ENCODE measurements around the gene STK32C. TPM values are rescaled to one million over a fixed set of nuclear protein-coding genes. Genes with fewer than 3 reads are reported as not detected.
"Not testable (repeated sequence)": the region's sequence is repeated elsewhere in the genome, so short reads cannot be mapped to it uniquely, and the experiment has no call there.

Gene STK32C
- polyA plus RNA-seq, 4 donors: 11.2 to 17.3 (median 14.6) TPM

DNA sequence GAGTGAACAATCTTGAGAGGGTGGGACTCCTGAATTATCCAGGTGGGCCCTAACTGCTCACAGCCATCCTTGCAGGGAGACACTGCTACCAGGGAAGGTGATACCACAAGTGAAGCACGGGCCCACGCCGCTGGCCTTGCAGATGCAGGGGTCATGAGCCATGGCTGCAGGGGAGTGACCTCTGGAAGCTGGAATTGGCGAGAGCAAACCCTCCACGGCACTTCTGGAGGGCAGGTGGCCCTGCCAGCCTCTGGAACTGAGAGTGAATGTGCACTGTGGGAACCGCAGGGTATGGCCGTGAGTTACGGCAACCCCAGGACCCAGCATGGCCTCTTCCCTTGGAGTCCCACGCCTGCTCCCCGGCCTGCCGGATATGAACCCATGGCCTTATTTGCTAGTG is 37.5 kb downstream of the STK32C start:
- DNase-seq (ENCODE audit: low read depth in 4 of 4, low spot score in 2 of 4): no peak

DNA sequence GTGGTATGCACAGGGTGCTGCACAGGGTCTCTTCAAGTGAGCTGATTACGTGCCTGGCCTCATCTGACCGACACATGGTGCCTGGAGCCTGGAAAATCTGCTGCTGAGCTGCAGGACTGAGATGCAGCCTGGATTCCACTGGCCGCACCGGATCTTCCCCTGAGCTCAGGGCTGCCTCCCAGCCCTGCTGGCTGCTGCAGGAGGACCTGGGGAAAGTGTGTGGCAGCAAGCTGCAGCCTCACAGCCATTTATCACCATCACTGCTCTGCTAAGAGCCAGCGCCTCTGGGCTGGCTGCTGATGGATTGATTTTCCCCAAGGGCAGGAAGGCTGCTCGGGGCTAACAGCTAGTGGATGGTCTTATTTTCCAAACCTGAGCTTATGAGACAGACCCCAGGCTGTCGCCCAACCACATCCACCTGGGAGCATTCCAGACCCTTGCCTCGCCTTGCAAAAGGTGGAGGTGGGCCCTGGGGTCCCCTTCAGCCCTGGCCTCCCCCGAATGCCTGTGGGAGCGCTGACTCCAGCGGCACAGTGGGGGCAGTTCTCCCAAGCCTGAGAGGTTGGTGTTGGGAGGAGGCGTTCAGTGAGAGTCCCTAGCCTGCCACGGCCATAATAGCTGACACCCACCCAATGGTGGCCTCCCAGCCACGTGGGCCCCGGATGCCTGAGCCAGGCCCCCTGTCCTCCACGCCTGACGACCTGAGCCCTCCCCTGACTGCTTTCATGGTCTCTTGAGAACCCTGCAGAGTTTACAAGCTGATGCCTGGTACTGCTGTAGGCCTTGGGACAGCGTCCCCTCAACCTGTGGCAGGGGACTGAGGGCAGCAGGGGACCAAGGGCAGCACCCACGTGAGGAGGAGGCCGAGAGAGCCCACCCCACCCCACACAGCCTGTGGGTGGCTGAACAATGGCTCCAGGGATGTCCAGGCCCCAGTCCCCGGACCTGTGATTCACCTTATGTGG is 38.2 kb downstream of the STK32C start:
- no peak for DNase-seq (ENCODE audit: low read depth in 4 of 4, low spot score in 2 of 4)

DNA sequence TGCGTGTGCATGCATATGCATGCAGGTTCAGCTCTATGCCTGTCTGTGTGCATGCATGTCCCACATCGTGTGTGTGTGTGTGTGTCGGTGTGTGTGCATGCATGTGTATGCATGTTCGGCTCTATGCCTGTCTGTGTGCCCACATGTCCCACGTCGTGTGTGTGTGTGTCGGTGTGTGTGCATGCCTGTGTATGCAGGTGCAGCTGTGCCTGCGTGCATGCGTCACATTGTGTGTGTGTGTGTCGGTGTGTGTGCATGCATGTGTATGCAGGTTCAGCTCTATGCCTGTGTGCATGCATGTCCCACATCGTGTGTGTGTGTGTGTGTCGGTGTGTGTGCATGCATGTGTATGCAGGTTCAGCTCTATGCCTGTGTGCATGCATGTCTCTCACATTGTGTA is 39.8 kb downstream of the STK32C start:
- not testable (repeated sequence) for DNase-seq (ENCODE audit: low read depth in 4 of 4, low spot score in 2 of 4)

DNA sequence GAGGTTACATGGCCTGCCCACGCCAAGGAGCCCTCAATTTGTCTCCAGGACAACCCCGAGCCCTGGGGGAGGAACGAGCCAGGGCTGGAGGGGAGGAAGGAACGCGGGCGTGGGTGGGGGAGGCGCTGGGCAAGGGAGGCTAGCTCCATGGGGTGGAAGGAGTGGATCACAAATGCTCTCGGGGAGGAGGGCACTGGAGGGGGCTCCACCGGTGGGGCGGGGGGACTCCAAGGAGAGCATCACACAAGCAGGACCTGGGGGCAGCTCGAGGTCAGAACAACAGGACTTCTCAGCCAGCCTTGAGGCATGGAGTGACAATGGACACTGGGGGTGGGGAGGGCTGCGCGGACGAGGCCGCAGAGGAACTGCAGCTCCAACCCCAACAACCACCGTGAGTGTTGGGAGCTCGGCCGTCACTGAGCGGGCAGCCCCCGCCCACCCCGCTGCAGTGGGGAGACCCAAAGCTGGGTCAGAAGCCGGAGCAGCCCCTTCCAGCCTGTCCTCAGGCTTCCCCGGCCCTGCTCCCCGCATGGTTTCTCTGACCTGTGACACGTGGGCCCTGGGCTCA is 41.1 kb downstream of the STK32C start:
- DNase-seq (ENCODE audit: low read depth in 4 of 4, low spot score in 2 of 4): no peak

DNA sequence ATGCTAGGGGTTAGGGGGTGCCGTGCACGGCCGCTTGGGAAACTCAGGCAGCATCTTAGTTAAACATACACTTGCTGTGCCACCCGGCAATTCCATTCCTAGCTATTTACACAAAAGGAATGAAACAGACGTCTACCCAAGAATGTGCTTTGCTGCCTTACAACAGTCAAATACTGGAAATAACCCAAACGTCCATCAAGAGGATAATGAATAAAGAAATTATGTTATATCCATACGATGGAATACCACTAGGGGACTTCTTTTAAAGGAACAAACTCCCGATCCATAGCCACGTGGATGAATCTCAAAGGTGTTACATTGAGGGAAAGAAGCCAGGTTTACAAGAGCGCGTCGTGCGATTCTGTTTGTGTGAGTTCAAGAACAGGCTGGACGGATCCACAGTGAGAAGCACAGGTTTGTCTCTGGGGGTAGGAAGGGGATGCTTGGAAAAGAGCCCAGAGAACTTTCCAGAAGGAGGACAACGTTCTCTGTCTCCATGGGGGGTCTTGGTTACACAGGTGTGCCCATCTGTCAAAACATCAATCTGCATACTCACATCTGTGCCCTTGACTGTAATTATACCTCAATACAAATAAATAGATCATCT is 41.8 kb downstream of the STK32C start:
- DNase-seq (ENCODE audit: low read depth in 4 of 4, low spot score in 2 of 4): no peak

DNA sequence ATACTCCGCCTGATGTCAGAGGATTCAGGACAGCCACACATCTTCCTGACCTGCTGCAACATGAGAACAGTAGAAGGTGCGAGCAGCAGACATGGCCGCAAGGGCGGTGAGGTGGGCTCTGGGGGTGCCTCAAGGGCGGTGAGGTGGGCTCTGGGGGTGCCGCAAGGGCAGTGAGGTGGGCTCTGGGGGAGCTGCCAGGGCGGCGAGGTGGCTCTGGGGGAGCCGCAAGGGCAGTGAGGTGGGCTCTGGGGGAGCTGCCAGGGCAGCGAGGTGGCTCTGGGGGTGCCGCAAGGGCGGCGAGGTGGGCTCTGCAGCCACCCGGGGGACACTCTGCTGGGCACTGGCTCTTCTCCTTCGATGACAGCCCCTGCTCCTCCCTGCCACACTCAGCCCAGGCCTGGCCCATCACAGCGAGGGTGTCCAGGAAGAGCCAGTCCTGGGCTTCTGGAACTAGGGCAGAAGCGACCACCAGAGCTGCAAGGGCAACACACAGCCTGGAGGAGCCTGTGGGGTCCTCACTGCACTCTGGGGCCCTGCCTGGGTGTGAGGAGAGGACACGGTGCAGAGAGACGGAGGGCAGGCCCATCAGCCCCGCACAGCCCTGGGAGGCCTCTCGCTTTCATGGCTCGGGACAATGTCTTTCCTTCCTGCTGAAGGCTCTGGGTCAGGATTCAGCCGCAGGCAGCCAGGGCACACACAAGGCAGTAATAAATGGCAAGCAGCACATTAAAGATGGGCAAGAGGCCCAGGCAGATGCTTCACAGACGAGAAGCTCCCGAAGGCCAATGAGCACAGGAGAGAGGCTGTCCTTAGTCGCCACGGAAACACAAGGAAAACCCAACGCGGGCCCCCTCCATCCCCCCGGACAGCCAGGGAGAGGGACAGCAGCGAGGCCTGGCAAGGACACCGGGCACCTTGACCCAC is 42.5 kb downstream of the STK32C start:
- DNase-seq (ENCODE audit: low read depth in 4 of 4, low spot score in 2 of 4): no peak

DNA sequence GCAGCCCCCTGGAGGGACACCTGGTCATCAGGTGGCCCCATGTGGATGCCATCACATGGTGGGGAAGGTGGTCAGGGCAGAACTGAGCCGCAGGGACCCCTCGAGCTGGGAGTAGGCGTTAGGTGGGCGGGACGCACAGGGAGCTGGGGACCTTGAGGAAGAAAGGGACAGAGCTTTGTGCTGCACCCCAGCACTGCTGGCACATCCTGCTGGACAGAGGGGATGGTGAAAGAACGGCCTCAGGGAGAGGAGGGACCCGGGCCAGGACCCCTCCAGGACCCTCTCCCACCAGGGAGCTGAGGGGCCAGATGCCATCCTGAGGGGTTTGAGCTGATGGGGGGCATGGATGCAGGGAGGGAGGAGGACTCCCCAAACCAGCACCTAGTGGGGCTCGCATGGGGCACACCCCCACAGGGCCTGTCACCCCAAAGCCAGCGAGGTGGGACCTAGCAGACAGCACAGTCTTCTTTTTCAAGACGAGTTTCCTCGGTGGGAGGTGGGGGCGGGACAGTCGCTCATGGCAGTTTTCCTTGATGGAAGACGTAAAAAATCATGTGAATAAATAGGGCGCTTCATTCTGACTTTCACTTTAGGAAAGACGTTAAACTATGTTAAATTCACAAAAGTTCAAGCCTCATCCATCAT is 43.3 kb downstream of the STK32C start:
- no peak for DNase-seq (ENCODE audit: low read depth in 4 of 4, low spot score in 2 of 4)

DNA sequence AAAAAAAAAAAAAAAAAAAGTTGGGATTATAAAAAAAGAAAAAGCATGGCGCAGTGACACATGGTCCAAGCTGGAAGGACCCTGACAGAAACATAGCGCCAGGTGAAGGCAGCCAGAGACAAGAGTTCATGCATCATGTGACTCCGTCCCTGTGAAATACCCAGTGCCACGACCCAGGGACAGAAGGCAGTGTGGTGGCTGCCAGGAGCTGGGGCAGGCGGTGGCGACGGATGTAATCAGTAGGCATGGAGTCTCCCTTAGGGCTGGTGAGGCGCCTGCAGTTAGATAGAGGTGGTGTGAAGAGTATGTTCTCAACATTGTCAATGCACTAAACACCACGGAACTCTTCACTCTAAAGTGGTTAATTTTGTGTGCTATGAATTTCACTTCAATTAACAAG is 43.9 kb downstream of the STK32C start:
- DNase-seq (ENCODE audit: low read depth in 4 of 4, low spot score in 2 of 4): no peak

DNA sequence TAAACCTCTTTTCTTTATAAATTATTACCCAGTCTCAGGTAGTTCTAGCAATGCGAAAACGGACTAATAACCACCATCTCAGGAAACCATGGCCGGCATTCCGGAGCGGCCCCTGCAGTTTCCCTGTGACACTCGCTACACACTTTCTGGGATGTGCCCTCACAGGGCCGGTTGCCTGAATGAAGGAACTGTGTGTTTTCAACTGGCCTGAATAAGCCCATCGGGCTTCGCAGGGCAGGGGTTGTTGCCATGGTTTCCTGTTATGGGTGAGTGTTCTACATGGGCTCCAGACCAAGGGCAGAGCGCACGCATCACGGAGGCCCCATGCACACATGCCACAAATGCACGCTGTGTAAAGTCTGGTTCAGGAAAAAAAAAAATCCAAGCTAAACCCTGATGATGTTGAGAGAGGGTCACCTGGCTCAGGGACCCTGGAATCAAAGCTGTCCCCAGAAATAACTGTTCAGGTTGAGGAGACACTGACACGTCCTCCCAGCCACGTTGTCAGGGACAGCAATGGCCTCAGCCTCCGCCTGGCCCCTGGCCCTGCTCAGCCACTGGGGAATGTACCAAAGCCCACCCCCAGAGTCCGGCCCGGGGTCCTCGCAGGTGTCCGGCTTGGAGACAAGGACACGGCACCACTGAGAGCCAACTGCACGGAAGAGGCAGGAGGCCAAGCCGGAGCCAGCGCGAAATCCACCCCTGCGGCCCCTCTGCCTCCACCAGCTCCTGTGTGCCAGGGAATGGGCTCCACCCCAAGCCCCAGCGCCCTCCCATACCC is 47.9 kb downstream of the STK32C start:
- DNase-seq (ENCODE audit: low read depth in 4 of 4, low spot score in 2 of 4): no peak

DNA sequence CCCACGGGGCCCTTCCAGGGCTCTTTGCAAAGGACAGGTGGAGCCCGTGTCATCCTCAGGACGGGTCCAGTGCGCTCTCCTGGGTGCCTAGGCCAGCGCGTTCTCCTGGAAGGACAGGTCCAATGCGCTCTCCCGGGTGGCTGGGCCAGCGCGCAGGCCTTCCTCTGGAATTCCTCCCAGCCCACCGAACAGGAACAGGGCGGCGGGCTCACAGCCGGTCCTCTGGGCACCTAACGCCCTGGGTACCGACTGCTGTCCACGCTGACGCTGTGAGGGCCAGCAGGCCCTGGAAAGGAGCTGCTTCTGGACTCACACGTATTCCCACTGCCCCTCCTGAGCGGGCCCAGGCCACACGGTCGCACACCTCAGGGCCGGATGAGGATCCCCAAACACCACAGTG is 49.3 kb downstream of the STK32C start:
- no peak for DNase-seq (ENCODE audit: low read depth in 4 of 4, low spot score in 2 of 4)

DNA sequence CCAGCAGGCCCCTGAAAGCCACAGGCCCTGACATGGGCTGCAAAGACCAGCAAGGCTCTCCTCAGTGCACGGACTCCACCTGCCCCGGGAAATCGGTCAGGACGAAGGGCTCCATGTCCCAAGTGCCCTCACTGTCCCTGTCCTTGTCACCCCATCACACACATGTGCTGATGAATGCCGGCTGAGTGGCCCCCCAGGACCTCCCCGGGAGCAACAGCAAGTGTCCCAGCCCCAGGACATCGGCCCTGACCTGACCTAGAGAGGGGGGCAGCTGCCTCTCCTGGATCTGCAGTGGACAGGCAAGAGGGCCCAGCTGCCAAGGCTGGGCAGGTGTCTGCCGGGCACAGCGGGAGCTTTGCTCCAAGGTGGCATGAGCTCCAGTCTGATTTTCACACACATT is 49.8 kb downstream of the STK32C start:
- DNase-seq (ENCODE audit: low read depth in 4 of 4, low spot score in 2 of 4): no peak

DNA sequence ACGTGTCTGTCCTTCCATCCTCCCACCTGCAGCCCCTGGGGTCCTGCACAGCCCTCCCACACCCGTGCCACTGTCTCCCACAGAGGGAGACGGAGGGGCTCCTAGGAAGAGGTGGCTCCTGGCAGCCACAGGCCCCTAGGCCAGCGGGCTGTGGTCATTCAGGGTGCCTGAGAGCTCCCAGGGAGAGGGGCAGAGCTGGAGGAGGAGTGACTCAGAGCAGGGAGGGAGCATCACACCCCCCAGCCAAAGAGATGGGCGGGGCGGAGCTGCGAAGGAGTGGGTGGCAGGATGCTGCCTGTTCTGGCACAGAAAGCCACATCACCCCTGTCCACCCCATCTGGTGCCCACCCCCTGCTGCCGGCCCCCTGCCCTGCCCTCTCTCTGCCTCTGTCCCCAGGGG is 50.5 kb downstream of the STK32C start:
- DNase-seq (ENCODE audit: low read depth in 4 of 4, low spot score in 2 of 4): no peak

DNA sequence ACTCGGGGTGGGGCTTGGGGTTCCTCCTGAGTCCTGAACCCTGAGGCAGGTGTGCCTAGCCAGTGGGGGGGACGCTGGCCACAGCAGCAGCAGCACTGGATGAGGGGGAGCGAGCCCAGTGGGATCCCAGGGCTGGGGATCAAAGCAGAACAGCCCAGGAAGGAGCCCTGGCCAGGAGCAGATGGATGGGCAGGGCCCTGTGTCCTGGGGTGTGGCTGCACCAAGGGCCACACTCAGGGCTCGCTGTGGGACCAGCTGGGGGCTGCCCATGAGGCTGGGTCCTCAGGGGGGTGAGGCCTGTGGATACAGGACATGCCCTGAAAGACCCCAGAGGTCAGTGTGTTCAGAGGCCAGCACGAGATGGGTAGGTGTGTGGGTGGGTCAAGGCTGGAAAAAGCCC is 50.9 kb downstream of the STK32C start:
- DNase-seq (ENCODE audit: low read depth in 4 of 4, low spot score in 2 of 4): no peak

DNA sequence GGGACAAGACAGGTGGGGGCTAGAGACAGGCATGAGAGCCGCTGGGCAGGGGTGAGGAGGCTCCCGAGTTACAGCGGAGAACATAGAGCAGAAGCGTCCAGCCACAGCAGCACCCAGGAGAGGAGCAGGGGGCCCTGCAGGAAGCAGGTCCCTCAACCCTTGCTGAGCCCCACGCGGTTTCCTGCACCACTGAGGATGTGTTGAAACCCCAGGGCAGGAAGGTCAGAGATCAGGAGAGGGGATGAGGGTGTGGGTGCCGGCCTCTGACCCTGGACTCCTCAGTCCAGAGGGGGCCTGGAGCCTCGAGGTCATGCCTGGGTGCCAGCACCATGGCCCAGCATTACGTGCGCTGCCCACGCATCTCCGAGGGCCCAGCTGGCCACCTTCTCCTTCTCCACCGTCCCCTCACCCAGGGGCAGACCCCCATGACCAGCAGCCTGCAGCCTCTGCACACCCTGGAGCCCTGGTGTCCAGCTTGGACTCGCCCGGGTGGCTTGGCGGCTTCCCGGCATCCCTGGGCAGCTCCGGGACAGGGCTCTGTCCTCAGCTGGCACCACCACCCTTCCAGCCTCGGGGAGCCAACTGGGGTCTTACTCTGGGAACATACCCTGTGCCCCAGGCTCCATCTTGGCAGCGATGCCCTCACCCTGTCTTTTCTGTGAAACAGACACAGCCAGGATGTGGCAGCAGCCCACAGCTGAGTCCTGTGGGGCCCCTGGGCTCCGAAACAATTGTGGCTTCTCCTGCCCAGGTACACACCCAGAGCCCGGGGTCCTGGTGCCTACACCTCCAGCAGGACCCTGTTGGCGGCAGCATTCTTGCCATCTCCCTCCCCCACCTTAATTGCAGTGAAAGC is 52.0 kb downstream of the STK32C start:
- DNase-seq (ENCODE audit: low read depth in 4 of 4, low spot score in 2 of 4): no peak

DNA sequence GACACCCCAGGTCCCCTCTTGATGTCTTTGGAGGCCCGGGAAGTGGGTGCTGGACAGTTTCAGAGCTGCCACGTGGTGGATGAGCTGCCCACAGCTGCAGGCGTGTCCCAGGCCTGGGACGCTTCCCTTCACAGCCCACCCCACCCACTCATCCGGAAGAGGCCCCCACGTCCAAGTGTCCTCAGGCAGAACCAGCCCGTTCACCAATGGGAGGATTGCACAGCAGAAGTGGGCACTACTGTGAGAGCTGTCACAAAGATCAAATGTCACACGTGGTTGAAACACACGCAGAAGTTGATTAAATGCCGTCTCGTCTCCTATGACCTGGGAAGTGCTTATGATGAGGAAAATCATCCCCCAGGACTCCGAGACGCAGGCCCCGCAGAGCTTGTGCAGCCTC is 52.9 kb downstream of the STK32C start:
- DNase-seq (ENCODE audit: low read depth in 4 of 4, low spot score in 2 of 4): no peak

DNA sequence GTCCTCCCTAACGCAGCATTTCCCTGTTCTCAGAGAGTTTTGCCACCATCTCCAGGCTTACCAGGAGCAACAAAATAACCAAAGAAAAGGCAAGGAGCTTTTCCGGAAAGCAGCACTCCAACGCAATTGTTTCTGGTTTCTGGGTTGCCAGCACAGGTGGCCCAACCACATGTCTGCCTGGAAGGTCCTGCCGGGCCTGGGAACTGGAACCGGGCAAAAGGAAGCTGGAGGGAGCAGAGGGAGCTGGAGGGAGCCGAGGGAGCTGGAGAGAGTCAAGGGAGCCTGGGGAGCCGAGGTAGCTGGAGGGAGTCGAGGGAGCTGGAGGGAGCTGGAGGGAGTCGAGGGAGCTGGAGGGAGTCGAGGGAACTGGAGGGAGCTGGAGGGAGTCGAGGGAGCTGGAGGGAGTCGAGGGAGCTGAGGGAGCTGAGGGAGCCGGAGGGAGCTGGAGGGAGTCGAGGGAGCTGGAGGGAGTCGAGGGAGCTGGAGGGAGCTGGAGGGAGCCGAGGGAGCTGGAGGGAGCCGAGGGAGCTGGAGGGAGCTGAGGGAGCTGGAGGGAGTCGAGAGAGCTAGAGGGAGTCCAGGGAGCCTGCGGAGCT is 54.6 kb downstream of the STK32C start:
- no peak for DNase-seq (ENCODE audit: low read depth in 4 of 4, low spot score in 2 of 4)

DNA sequence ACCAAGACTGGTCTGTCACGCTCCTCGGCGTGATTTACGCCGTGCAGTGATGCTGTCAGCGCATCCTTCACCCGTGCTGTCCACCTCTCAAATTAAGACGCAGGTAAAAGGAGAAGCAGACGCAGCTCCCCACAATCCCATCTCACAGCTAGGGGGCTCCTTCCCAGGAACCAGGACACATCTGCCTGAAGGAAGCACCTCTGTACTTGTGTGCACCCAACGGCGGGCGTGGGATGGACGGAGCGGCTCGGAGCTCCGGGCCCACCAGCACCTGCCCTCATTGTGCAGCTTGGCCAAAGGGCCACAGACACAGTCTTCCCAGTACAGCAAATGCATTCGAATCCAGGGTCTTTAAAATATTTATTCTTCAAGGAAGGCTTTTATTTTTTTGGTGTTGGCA is 55.3 kb downstream of the STK32C start:
- no peak for DNase-seq (ENCODE audit: low read depth in 4 of 4, low spot score in 2 of 4)

DNA sequence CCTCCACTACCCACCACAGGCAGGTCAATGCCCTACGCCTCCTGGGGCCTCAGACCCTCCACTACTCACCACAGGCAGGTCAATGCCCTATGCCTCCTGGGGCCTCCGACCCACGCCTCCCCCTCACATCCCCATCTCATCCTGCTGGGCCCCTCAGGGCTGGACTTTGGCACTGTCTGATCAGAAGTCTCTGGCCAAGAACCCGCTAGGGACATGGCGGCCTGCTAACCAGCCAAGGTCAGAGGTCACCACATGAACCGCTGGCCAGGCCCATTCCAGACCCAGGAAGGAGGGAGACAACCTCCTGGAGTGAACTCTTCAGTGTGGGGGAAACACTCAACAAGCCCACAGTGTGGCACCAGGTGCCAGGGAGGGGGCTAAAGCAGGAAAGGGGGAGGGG is 55.8 kb downstream of the STK32C start:
- no peak for DNase-seq (ENCODE audit: low read depth in 4 of 4, low spot score in 2 of 4)
